MM.1S (cell line): ENCODE measurements around the gene C16orf95.
"Not testable (repeated sequence)": the region's sequence is repeated elsewhere in the genome, so short reads cannot be mapped to it uniquely, and the experiment has no call there.

Source experiments
- EZH2 ChIP-seq: fragments of 300-600 bp; sonication (generic); optimal IDR thresholded peaks from 2 replicates; pipeline ENCODE3; 2017; ENCODE audit warnings: low read depth, mild to moderate bottlenecking, antibody characterized with exemption, low read length, mixed read lengths
- TF ChIP-seq, protein P1 (sequence below): fragments of 300-600 bp; sonication (generic); IDR thresholded peaks from 2 replicates; pipeline ENCODE4 v1.5.1; 2016; ENCODE audit warnings: antibody characterized with exemption, low read length, mixed read lengths

DNA sequence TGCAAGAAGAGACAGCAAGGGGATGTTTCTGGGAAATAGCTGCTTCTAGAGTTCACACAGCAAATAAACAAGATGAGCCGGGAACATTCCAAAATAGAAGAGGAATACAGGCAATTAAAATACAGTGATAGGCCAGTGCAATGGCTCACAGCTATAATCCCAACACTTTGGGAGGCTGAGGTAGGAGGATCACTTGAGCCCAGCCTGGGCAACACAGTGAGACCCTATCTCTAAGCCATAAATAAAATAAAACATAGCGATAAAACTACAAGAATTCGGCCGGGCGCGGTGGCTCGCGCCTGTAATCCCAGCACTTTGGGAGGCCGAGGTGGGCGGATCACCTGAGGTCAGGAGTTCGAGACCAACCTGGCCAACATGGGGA is 22.5 kb upstream of the C16orf95 start:
- TF ChIP-seq, protein P1, sequence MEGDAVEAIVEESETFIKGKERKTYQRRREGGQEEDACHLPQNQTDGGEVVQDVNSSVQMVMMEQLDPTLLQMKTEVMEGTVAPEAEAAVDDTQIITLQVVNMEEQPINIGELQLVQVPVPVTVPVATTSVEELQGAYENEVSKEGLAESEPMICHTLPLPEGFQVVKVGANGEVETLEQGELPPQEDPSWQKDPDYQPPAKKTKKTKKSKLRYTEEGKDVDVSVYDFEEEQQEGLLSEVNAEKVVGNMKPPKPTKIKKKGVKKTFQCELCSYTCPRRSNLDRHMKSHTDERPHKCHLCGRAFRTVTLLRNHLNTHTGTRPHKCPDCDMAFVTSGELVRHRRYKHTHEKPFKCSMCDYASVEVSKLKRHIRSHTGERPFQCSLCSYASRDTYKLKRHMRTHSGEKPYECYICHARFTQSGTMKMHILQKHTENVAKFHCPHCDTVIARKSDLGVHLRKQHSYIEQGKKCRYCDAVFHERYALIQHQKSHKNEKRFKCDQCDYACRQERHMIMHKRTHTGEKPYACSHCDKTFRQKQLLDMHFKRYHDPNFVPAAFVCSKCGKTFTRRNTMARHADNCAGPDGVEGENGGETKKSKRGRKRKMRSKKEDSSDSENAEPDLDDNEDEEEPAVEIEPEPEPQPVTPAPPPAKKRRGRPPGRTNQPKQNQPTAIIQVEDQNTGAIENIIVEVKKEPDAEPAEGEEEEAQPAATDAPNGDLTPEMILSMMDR, result not testable (repeated sequence)
- not testable (repeated sequence) for TF ChIP-seq EZH2
